DMS 273 (cell line): ENCODE data around the gene KRTAP10-9.
"Not testable (repeated sequence)": the region's sequence is repeated elsewhere in the genome, so short reads cannot be mapped to it uniquely, and the experiment has no call there.

Experiments
- DNase-seq: peaks from one replicate; lab custom pipeline; 2025; ENCODE audit not compliant: unreplicated experiment; lab: John Stamatoyannopoulos, UW

KRTAP10-9 gene

DNA sequence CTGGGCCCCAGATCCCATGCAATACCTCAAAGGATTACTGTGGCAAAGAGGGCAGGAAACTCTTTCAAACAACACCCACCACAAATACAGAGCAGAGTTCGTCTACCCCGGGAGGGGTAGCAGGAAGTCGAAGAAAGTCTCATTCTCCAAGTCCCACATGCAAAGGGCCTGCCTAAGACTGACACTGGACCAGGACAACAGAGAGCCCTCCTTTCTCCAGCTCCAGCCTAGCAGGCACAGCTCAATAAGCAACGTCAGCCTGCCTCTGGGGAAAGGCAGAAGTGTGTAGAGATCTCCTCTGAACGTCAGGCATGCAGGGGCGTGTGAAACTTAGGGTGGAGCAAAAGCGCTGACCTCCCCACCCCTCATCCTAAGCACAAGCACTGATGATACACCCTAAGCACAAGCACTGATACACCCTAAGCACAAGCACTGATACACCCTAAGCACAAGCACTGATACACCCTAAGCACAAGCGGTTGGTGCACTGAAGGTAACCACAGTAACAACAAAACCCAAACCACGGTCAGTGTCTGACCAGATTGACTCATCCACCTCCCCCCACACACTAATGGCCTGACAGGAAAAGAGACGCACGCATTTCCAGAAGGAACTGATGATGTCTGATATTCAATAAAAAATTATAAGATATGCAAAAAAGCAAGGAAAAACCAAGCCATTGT is 32.2 kb downstream of the KRTAP10-9 start:
- no peak for DNase-seq

DNA sequence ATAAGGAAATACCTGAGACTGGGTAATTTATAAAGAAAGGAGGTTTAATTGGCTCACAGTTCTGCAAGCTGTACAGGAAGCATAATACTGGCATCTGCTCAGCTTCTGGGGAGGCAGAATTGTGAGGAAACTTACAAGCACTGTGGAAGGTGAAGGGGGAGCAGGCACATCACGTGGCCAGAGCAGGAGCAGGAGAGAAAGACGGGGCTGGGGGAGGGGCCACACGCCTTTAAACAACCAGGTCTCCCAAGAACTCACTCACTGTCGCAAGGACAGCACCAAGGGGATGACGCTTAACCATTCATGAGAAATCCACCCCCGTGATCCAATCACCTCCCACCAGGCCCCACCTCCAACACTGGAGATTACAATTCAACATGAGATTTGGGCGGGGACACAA is 34.7 kb downstream of the KRTAP10-9 start:
- DNase-seq: not testable (repeated sequence)

DNA sequence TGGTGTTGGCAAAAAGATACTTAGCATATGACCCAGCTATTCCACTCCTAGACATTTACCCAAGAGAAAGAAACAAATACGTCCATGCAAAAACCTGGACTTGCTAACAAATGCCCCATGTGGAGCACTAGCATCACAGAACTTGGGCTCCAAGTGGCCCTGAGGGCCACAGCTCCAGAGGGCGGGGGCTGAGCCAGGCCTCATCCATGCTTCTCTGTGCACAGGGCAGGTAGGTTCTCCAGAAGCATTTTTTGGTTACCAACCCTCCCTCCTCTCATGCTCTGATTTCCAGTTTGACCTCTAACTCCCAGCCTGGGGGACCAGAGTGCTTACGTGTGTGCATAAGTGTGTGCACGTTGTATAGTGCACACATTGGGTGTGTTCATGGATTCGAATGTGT is 37.8 kb downstream of the KRTAP10-9 start:
- DNase-seq: no peak

DNA sequence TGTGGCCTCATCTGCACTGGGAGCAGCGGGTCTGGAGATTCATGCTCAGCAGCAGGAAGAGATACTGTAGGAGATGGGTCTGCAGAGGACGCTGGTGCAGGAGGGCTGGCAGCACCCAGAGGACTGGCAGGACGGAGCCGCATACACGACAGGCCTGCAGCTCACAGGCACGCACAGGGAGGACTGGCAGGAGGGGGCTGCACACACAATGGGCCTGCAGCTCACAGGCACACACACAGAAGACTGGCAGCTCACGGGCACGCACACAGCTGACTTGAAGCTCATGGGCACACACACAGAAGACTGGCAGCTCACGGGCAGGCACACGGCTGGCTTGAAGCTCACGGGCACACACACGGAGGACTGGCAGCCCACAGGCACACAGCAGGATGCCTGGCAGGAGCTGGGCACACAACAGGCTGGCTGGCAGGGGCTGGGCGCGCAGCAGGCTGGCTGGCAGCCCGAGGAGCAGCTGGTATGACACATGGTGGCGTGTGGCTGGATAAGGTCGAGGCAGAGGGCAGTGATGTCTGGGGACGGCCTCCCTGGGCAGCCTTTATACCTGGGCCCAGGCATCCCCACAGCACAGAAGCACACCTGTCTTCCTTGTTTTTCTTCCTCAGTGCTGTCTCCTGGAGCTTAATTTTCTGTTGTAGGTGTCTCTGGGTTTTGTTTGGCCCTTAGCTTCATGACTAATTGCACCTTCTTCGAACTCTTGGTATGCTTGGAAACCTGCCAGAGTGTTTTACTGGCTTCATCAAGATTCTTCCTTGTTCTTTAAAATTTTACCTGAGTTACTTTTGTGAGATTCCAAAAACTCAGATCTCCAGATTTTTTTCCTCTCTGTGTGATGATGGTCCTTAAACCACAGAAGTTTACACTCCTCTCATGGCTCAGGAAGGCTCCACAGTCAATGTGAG is 39.8 kb downstream of the KRTAP10-9 start, which contains the start of gene KRTAP12-2:
TSS of gene KRTAP12-2 (minus strand) at position 527 of the 920 bp plus-strand sequence. CDS start at position 486, 41 bp downstream.
- peak; percentile 82 for DNase-seq

DNA sequence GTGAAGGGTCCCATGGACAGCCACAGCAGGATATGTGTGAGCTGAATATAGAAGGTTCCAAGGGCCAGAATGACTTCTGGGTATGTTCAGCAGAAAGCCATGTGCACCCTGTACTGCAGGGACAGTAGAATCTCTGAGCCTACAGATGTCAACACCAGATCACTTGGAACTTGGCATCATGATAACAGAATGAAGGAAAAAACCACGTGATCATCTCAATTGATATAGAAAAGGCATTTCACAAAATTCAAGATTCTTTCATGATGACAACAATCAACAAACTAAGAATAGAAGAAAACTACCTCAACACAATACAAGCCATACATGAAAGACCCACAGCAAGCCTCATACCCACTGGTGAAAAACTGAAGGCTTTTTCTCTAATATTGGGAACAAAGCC is 40.7 kb downstream of the KRTAP10-9 start:
- DNase-seq: no peak

DNA sequence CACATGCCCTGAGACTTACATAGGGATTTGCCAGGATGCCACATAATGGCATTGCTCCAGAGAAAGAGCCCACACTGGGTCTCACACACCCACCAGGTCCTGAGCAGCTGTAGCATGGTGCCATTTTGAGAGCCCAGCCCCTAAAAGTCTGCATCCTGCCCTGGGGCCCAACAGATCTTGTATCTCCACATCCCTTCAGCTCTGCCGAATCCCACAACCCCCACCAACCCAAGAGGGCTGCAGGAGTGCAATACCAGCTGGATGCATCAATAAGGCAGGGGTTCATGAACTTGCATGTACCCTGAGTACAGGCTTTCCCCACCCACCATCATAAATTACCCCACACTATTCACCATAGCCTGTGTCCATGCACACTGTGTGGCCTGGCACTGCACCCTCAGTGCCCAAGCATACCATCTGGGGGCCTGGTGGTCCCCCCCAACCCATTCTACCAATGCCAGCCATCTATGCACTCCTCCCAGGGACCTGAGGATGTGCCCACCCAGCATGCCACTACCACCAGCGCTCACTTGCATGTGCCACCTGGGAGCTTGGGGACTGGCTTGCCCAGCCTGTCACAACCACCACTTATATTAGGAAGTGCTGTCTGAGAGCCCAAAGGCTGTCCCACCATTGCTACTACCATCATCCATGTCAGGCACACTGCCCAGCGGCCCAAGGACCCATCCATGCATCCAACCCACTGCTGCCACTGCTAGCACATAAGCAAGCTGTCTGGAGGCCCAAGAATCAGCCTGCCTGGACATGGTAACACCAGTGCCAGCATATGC is 43.9 kb downstream of the KRTAP10-9 start:
- no peak for DNase-seq

DNA sequence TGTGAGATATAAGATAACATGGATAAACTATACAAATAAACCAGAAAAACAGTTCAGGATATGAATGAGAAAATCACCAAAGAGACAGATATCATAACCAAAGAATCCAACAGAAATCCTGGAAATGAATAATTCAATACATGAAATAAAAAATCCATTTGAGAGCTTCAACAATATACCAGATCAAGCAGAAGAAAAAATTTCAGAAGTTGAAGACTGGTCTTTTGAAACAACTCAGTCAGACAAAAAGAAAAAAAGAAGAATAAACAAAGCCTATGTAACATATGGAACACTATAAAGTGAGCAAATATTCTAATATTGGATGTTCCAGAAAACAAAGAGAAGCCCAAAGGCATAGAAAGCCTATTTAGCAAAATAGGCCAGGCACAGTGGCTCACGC is 45.0 kb downstream of the KRTAP10-9 start:
- DNase-seq: no peak

DNA sequence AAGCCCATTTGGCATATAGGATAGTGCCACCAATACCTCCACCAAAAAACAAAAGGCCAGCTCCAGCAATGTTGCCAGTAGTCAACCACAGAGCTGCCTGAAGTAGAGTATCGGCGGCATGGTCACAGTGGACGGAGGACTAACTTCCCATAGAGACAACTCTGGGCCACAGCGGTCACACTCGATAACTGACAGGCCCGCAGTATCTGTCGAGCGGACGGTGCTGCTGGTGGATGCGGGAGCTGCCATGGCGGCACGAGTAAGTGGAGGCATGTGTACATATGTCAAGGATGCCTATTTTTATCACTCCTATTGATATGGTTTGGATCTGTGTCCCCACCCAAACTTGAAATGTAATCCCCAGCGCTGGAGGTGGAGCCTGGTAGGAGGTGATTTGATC is 51.0 kb downstream of the KRTAP10-9 start:
- no peak for DNase-seq
